Activated CD4-positive, alpha-beta T cell treated with anti-CD3 and anti-CD28 coated beads for 24 hours (primary cell): ENCODE data around the gene P2RY11.
A peak's percentile ranks its signal among the peaks of the same experiment; 100 is the strongest.

Experiments
- DNase-seq, 2 donors: peaks; one replicate each; pipeline ENCODE4 v3.0.0-alpha.2; 2020; ENCODE audit warnings: low read depth in 2 of 2

Gene P2RY11

DNA sequence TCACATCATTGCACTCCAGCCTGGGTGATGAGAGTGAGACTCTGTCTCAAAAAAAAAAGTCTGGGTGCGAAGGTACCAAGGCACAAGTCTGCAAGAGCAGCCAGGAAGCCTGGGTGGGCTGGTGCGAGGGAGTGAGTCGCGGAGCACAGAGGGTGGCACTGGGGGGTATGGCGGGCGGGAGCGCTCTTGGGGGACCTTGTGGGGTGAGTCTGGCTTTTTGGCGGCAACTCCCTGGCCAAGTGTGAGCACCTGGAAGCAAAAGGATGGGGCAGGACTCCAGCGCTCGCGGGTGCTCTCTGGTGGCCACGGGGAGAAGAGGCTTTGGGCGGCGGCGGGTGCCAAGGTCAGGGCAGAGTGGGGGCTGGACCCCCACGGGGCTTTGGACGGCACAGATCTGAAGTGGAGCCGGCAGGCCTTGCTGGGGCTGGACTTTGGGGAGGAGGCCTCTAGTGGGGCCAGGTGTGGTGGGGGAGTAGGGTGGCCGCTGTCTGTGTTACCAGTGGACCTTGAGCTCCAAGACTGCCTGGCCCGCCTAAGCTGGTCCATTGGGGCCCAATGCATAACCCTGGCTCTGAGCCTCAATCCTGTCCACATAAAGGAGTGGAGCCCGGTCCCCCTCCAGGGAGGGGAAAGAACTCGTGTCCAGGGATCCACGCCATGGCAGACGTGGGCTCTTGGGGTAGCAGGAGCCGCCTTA is 1.6 kb downstream of the P2RY11 start:
- peak; percentile 61 to 68 for DNase-seq

DNA sequence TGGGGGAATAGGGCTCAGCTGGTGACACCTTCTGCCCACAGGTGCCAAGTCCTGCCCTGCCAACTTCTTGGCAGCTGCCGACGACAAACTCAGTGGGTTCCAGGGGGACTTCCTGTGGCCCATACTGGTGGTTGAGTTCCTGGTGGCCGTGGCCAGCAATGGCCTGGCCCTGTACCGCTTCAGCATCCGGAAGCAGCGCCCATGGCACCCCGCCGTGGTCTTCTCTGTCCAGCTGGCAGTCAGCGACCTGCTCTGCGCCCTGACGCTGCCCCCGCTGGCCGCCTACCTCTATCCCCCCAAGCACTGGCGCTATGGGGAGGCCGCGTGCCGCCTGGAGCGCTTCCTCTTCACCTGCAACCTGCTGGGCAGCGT is 2.1 kb downstream of the P2RY11 start:
- DNase-seq, result no peak

DNA sequence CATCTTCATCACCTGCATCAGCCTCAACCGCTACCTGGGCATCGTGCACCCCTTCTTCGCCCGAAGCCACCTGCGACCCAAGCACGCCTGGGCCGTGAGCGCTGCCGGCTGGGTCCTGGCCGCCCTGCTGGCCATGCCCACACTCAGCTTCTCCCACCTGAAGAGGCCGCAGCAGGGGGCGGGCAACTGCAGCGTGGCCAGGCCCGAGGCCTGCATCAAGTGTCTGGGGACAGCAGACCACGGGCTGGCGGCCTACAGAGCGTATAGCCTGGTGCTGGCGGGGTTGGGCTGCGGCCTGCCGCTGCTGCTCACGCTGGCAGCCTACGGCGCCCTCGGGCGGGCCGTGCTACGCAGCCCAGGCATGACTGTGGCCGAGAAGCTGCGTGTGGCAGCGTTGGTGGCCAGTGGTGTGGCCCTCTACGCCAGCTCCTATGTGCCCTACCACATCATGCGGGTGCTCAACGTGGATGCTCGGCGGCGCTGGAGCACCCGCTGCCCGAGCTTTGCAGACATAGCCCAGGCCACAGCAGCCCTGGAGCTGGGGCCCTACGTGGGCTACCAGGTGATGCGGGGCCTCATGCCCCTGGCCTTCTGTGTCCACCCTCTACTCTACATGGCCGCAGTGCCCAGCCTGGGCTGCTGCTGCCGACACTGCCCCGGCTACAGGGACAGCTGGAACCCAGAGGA is 2.6 kb downstream of the P2RY11 start:
- no peak for DNase-seq

DNA sequence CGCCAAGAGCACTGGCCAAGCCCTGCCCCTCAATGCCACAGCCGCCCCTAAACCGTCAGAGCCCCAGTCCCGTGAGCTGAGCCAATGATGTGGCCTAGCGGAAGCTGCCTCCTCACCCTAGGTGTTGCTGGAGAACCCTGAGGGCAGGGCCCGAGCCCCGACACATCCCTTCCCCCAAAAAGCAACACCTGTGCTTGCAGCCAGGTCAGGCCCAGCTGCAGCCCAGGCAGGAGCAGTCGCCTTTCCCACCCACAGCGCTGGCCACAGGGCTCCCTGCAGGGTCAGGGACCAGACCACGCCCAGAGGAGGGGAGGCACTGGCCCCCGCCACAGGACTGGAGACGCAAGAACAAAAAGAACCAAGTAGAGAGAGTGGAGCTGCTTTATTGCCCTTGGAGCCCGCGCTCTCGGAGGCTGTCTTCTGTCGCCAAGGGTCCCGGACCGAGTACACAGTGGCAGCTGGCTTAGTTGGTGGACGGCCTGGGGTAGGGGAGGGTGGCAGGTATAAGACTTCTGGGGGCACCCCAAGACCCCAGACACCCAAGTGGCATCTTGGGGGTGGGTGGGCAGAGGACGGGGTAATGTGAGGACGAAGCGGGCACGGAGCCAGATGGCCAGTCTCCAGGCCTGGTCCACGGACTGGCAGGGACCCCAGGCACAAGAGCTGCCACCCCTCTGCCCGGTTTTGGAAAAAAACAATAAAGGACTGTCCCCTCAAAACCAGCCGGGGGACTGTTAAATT is 3.3 kb downstream of the P2RY11 start:
- no peak for DNase-seq

DNA sequence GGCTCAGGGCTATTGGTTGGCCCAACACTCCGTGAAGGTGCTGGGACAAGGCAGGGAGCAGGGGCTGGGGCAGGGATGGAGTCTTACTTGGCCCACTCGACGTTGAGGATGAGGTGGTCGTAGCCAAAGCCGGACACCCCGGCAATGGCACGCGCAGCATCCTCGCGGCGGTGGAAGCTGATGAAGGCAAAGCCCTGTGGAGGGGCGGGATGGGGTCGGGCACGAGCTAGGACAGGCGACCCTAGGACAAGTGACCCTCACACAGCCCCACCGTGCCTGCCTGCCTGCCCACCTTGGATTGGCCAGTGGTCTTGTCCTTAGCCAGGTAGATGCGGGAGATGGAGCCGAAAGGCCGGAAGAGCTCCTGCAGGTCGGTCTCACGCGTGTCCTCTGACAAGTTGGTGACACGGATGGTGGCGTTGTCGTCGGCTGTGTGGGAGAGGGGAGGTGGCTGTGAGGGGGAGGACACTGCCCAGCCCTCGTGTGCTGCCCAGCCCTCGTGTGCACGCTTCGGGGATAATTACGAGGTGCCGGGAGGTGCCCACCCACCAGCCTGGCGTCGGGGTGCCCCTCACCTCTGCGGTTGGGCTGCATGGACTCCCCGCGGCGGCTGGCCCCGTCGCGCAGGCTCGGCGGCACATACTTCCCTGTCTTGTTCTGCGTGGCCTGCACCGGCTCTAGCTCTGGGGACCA is 4.0 kb downstream of the P2RY11 start:
- DNase-seq, result no peak

DNA sequence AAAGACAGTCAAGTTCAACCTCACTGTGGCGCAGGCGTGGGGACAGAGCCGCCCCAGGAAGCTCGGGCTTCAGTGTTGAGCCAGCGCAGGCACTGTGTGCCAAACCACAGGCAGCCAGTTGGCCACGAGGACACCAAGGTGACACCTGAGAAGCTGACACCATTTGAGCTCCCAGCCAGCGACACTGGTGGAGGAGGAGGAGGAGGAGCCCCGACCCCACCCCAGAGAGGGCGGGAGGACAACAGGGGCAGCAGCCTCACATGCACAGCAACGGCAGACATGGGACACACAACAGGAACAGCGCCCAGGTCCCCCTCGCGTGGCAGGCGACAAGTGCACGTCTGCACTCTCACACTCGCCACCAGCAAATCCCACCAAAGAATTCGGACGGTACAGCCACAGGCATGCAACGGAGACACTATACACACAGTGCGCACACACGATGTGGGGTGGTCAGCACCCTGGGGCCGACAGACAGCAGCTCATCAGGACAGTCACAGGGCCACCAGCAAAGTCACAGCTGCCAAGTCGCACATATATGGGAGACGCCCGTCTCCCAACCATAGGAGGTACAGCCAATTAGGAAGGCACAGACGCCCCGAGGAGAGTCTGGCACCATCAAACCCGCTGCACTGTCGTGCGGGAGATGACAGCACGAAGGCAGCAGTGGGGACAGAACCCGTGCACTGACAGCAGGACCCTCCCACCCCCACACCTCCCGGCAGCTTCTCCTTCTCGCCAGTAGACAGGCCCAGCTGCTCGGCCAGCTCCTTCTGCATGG is 4.8 kb downstream of the P2RY11 start:
- no peak for DNase-seq

DNA sequence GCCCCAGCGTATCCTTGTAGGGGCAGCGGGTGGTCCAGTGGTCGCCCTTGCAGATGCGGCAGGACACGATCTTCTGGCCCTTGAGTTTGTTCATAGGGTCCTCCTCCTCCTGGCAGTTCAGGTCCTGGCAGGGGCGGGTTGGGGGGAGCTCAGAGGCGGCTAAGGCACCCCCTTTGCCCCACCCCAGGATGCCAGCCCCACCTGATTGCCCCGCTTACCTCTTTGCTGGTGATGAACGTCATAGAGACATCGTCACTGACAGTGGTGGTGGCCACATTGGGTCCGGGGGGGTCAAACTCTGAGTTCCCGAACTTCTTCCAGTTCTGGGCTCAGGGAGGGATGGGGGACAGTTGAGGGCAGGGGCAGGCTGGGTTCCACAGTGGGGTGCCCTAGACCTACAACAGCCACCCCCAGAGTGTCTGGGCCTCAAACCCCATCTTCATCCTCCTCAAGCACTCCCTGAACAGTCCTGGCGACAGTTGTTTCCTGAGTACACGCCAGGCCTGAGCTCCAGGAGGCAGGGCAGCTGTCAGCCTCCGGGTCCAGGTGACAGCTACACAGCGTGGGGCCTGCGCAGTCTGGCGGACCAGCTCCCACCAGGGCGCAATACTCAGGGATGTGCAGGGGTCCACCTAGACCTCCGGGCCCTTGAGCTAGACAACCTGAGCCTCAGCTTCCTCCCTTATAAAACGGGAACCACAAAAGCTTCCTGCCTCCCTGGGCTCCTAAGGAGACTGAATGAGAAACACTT is 5.5 kb downstream of the P2RY11 start:
- DNase-seq, result no peak

DNA sequence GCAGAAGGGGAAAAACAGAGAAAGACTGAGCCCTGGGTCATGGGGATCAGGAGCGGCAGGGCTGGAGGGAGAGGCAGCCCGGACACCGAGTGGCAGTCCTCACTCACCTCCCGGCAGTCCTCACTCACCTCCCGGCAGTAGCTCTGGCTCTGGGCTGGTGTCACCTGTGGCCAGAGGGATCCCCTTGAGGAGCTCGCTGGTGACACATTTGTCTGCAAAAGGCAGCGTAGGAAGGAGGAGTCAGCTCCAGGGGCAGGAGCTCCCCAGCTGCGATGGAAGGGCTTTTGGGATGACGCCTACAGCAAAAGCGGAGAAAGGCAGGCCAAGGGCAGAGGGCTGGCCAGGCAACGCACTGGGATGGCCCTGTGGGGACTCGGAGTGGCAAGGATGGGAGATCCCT is 7.5 kb downstream of the P2RY11 start:
- DNase-seq, result no peak

DNA sequence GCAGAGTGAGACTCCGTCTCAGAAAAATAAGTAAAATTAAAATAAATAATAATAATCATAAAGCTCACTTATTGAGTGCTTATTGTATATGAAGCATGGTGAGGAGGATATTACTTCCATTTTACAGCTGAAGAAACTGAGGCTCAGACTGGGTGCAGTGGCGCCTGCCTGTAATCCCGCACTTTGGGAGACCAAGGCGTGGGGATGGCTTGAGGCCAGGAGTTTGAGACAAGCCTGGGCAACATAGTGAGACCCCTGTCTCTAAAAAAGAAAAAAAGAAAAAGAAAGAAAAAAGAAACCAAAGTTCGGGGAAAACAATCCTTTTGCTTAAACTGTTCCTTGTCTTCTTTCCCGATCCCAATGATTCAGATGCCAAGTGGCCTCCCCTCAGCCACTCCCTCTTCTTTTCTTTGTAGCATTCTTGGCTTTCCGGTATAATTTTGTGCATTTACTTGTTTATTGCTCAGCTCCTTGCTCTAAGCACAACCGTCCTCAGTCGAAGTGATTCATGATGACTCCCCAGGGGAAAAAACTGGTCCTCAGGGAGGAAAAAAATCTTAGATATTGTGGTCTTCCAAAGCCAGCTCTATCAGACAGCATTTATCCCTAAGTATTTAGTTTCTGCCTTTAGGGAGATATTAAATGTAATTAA is 9.2 kb downstream of the P2RY11 start:
- DNase-seq, result no peak

DNA sequence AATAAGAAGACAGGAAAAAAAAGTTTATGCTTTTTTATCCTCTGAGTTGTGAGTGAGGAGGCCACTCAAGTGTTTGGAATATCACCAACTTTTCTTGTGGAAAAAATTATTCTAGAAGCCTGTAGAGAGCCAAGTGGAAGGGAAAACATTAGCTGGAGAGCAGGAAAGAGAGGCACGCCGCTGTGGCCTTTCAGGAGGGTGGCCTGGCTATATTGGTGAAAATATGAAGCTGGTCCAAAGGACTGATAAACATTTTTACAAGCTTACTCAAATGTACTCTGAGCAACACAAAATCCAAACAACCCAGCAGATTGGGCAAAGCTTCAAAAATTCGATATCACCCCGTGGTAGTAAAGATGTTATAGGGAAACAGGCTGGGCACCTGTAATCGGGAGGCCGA is 10.6 kb downstream of the P2RY11 start:
- DNase-seq, result no peak

DNA sequence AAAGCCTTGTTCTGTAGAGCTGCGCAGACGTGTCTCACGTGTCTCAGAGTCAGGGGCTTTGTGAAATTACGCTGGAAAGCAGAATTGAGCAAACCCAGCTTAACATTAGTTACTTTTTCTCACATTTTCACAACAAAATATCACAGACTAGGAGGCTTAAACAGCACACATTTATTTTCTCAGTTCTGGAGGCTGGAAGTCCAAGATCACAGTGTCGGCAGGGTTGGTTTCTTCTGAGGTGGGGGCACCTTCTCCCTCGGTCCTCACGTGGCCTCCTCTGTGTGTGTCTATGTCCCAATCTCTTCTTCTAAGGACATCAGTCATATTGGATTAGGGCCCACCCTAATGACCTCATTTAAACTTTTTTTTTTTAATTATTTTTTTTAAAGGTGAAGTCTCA is 12.9 kb downstream of the P2RY11 start:
- no peak for DNase-seq

DNA sequence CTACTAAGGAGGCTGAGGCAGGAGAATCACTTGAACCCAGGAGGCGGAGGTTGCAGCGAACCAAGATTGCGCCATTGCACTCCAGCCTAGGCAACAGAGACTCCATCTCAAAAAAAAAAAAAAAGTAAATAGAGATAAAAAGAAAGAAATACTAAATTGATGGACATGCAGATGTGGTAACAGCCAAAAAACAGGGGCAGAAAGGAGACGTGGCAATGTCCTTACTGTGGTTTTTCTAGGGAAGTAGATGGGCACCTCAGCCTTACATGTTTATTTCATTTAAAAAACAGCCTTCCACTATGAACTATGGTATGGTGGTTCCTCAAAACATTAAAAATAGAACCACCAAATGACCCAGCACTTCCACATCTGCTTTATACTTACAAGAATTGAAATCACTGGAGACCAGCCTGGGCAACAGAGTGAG is 14.7 kb downstream of the P2RY11 start:
- no peak for DNase-seq

DNA sequence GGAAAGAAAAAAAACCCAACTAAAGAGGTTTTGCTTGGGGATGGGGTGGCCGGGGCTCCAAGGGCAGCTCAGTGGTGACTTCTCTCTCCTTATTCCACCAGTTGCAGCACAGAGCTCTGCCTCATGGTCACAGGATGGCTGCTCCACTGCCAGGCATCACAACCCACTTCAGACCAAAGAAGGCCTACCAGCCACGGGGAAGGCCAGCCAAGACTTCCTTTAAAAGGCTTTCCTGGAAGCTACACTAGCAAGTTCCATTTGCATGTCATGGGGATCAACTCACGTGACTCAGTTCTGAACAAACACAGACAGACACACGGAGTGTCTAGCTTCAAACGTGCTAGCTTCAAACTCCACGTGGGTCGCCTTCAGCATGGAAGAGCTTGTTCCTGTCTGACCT is 21.4 kb downstream of the P2RY11 start:
- no peak for DNase-seq

DNA sequence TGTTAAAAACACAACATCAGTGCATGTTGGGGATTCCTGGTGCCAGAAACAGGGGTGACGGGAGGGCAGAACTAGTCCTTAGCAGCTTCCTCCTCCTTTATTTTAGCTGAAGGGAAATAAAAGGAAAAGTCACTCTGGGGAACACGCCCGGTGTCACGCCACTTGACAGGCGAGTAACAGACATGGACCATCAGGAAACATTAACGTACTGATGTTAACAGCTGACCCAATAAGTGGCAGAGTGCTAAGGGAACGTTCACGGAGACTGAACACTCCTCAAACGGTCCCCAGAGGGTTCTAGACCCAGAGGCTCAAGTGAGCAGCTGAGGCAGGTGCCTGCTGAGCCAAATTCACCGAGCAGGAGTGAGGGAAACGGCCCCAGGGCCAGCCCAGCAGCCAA is 22.1 kb downstream of the P2RY11 start:
- no peak for DNase-seq

DNA sequence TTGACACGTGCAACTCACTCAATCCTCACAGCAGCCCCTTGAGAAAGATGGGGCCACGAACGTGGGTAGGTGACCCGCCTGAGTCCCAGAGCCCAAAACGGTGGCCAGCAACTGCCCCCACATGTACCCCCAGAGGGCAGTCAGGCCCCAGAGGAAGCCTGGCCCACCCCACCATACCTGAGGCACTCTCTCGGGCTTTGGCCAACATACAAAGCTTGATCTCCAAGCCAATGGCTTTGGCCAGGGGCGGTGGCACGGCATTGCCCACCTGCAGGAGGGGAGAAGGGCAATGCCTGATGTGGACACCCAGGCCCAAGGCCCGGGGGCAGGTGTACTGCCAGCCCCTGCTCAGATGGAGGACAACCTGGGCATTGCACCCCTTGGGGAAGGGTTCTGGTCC is 22.5 kb downstream of the P2RY11 start:
- DNase-seq, result no peak

DNA sequence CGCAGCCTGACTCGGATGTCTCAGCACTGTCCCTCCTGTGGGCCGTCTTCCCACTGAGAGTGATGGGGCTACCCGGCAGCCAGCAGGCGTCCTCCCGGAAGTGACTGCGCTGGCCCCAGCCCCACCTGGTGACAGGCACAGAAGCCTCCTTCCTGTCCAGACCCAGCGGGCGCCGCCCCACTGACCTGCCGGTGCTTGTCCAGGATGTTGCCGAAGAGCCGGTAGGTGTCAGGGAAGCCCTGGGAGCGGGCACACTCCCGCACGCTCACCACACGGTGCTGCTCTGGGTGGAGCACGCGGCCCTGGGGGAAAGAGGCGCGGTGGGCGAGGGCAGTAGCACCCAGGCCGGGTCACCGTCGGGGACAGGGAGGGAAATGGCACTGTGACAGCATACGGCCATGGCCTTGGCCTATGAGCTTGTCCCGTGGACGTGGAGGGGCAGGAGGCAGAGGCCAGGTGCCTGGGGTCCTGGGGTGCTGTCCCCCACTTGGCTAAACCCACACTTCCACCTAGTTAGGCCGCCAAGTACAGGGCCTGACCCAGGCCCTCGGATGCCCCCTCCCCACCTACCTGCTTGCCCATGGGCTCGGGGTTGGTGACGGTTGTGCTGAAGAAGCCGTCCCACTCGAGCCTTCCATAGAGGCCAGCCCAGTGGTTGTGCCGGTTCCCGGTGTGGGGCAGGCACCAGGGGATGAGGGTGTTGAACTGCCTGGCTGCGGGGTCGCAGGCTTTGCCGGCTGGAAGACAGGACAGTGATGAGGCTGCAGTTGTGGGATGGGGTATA is 24.2 kb downstream of the P2RY11 start:
- no peak for DNase-seq

DNA sequence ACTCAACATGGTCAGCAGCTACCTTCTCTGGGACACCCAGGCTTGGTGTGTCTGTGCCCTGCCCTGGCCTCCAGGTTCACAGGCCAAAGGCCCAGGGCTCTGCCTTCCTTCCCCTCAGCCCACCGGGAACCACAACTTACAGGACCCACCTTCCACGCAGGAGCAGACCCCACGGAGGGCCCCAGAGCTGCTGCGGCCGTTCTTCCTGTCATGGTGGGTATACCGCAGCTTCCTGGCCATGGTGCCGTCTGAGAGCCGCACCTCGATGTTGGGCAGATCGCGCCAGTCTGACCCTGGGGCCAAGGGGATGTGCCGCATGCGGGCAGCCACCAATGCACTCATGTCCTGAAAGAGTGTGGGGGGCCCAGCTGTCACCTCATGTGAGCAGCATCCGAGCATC is 25.4 kb downstream of the P2RY11 start:
- no peak for DNase-seq

DNA sequence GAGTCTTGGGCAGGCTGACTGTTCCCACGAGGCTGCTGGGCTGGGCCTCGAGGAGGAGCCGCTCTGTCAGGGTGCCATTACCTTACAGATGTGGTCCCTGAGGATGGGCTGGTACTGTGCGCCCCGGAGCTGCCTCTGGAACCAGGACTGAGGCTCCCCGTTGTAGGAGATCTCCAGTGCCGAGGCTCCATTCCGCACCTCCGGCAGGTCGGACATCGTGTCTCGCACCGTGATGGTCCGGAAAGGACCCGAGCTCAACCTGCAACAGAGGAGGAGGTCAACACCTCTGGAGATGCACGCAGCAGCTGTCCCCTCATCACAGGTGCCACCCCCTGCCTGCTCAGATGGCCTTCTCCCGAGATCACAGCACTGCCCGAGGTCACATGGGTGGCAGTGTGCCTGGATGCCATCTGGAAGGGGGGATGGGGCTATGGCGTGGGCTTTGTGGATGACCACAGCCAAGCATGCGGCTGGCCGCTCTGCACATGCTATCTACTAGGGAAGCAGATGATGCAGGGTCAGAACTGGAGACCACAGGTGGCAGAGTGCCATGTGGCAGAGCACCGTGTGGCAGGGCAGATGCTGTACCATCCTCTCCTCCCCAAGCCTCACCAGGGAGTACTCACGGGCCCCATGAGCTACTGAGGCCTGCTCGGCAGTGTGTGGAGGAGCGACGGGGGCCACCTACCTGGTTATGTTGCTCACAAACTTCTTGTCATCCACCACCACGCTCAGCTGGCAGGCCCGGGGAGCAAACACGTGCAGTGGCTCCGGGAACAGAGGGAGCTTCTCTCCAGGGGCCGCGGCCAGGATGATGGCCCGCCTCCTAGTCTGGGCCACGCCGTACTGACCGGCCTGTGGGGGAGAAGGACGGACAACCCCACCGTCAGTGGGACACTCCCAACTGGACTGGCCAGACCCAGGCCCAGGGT is 26.5 kb downstream of the P2RY11 start:
- no peak for DNase-seq
